Right hindlimb (tissue), 1 donor: Measurements from ENCODE around the gene RET.

ENCODE experiments used
- DNase-seq: peaks from one replicate; pipeline ENCODE4 v3.0.0-alpha.2; 2018

Gene RET

GRCh38 chr10:43177595-43177994 is 100.7 kb downstream of the RET start:
- DNase-seq: no peak
